HTERT RPE-1 (cell line): ENCODE results near the gene CCT3.
"Not testable (repeated sequence)": the region's sequence is repeated elsewhere in the genome, so short reads cannot be mapped to it uniquely, and the experiment has no call there.

Experiments used
- in situ Hi-C: fragments of 300-500 bp; cut with MboI; formaldehyde crosslinking; loops from 4 replicates; pipeline ENCODE4 v1.14.3; 2020; ENCODE audit warnings: low sequenced_read_pairs

CCT3 gene

DNA sequence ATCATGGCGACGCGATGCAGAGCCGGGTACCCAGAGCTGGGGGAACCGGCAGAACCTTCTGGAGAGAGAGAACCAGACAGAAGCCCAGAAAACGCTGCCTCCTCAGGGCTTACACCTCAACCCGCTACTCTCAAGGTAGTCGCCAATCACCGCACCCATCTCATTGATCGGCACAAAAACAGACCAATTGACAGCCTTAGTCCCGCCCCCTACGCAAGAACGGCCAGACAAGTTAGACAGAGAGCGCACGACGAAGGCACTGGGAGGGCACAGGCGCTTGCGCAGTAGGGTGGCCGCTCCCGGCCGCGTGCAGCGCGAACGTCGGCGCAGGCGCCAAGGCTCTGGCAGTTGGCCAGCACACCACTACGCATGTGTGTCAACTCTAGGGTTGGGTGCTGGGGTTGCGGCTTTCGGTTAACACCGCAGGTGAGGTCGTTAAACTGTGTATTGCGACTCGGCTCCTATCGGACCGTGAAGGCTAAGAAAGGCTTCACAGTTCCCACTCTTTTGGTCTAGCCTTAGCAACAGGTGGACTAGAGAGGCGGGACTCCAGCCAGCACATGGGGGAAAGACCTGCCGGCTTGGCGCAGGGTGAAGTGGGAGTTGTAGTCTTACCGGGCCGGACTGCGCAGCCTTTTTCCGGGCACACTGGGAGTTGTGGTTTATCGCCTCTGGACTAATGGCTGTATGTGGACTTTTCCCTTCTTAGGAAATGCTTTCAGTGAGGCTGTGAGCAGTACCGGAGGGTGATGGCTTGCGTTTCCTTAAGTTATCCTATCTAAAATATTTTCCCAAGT, at the start of gene CCT3, which contains the start of gene TSACC:
TSS of gene CCT3 (minus strand) at position 113 of the 797 bp plus-strand sequence. CDS start at position 5, 108 bp downstream.
TSS of gene TSACC (plus strand) at position 347 of the 797 bp plus-strand sequence. CDS start 1,232 bp downstream, outside the sequence.
- in situ Hi-C loops: no loop called here

DNA sequence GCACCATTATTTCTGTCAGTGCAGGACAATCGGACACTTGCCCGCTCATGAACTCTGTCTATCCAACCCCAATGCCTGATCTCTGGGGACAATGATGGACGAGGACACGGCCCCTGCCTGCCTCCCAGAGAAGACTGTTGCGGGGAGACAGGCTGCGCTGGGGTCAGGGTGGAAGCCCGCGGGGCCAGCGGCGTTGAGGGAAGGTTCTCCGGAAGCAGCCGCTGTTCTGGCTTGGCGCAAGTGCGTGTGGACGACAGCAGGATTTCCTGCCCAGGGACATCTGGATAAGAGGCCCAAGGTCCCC, 49.7 kb upstream of the CCT3 start:
- in situ Hi-C loops: no loop called here

DNA sequence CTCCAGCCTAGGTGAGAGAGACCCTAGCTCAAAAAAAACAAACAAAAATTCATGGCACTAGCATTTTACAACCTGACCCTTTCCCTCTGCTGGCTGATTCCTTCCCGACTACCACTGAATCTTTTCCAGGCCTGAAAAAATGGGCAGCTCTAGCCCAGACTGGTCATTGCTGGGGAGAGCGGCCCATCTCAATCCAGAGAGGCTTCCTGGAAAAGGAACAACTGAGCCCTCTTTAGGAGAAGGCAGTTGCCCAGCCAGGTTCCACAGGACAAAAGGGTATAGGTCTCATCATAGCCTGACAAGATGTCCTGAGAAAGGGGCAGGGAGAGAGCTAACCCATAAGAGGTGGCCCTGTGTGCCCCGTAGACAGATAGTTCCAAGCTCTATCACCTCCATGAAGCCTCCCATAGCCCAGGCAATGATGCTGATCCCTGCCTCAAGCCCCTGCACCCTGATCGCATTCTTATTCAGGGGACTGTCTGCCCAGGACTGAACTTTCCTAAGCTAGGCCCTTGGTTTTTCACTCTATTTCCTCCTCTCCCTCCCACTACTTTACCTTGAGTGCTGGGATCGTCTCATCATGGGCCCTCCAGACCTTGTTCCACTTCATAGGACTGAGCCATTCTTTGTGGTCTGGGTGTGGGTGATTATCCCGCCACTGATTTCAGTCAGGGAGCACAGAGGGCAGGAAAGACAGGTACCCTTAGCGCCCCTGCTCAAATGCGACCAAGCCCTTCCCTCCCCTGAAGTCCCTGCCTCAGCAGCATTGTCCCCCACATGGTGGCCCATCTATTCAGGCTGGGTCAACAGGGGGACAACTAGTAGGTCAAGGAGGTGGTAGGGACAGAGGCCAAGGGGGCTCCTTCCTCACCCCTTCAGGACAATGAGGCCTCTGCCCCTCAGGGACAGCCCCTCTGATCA, 49.1 kb upstream of the CCT3 start:
- in situ Hi-C loops: no loop called here

DNA sequence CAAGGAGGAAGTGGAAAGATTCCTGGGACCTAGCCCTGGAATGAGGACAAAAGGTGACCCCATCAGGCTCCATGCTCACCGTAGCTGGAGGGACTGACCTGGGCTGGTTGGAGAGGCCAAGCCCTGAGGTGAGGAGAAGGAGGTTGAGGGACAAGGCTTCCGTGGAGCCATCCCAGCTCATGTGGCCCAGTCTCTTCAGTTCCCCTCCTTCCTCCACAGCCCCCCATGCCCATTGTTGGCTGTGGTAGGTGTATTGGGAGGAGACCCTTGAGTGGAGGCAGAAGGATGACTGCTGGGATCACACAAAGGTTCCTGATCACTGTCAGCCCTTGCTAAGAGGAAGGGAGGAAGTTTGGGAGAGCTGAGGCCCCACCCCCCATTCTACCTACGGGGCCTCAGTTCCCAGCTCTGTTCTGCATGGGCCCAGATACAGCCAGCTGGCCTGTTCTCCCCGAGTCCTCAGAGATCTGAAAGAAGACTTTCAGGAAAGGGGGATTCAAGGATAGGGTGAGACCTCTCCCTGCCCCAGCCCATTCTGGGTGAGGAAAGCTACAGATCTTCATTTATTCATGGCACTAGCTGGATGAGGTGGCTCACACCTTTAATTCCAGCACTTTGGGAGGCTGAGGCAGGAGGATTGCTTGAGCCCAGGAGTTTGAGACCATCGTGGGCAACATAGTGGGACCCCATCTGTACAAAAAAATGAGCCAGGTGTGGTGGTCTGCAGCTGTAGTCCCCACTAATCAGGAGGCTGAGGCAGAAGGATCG, 48.2 kb upstream of the CCT3 start:
- in situ Hi-C loops: no loop called here

DNA sequence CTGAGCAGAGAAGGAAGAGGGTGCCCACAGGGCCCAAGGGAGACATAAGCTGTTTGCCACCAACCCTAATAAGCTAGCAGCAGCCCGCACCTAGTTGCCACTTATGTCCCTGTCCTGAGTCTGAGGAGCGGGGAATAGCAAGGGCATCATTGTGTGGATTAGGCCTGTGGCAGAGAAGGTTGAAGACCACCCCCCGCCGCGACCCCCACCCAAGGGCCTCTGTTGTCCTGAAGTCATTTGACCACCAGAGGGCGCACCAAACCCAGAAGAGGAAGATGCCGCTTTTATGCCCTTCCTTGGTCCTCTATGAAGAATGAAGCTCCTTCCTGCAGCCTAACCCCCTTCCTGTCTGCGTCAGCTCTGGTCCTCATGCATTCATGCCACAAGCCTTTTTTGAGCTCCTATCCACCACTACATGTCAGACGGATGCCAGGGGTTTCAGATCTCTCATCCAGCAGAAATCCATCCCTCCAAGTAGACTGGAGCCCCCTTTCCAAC, 47.5 kb upstream of the CCT3 start:
- in situ Hi-C loops: no loop called here

DNA sequence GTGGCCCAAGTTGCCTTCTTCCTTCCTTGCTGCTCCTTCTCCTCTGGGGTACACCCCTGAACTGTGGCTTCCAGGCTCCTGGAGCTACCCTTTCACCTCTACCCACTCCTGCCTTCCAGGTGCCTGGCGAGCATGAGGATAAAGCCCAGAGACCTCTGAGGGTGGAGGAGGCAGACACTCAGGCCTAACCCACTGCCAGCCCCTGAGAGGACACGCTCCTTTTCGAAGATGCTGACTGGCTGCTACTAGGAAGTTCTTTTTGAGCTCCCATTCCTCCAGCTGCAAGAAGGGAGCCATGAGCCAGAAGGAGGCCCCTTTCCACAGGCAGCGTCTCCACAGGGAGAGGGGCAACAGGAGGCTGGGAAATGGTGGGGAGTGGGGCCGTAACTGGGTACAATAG, 46.6 kb upstream of the CCT3 start:
- in situ Hi-C loops: no loop called here

DNA sequence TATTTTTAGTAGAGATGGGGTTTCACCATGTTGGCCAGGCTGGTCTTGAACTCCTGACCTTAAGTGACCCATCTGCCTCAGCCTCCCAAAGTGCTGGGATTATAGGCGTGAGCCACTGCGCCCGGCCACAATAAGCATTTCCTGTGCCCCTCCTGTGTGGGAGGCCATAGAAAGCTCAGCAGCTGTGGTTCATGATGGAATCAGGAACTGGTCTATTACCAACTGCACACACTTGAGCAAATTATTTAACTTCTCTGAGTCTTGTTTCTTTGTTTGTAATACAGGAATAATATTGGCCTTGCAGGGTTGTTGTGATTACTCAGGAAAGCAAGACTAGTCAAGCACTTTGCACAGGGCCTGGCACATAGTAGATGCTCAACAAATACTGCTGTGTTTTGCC, 45.9 kb upstream of the CCT3 start:
- in situ Hi-C loops: no loop called here

DNA sequence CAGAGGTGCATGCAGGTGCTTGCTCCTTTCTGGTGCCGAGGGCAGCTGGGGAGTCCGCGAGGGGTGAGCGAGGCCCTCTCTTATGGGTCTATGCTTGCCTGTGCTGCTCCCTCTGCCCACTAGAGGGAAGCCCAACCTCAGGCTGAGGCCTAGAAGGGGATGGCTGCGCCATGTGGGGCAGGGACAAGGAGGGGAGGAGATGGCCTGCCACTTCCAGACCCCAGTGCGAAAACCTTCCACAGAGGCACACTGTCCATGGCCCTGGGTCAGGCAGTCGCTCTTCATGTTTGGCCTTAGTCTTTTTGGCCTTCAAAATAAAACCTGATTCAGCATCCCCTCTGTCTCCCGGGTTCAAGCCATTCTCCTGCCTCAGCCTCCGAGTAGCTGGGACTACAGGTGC, 44.9 kb upstream of the CCT3 start:
- in situ Hi-C loops: no loop called here

DNA sequence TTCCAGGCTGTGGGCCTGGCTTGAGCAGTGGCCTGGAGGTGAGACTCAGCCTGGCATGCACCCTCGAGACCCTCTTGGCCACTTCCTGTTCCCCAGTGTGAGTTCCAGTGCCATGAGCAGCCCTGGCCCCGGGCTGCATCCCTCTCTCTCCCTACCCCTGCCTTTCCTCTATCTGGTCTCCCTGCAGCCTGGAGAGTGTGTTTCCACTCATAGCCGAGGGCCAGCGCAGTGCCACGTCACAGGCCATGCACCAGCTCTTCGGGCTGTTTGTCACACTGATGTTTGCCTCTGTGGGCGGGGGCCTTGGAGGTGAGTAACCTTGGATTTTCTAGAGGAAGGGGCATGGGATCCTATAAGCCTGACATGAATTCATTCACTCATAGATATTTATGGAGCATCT, 44.5 kb upstream of the CCT3 start:
- in situ Hi-C loops: no loop called here

DNA sequence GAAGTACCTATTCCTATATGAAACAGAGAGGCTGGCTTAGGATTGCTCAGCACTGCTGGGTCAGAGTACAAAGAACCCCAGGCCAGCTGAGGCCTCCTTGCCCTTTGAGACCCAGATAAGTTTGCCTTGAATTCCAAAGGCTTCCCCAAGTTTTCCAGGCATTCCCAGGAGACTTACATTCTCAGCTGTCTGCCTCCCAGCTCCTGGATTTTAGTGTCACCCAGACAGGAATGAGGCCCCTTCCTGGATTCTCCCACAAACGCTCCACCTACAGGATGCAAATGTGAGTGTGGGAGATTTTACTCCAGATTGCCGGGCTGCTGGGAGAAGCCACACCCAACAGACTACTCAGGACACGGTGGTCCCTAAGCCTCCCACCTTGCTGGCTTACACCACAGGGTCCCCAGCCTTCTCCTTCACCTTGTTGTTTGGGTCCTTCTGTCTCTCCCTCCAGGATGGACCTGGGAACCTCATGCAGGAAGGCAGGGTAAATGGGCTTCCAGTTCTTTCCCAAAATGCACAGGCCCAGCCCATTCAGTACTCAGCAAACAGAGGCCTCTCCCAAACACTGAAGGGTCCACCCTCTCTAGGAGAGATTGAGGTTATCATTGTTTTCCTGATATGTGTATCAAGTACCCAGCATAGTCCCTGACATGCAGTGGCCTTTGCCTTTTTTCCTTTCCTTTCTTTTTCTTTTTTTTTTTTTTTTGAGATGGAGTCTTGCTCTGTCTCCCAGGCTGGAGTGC, 41.5 kb upstream of the CCT3 start:
- in situ Hi-C loops: no loop called here

DNA sequence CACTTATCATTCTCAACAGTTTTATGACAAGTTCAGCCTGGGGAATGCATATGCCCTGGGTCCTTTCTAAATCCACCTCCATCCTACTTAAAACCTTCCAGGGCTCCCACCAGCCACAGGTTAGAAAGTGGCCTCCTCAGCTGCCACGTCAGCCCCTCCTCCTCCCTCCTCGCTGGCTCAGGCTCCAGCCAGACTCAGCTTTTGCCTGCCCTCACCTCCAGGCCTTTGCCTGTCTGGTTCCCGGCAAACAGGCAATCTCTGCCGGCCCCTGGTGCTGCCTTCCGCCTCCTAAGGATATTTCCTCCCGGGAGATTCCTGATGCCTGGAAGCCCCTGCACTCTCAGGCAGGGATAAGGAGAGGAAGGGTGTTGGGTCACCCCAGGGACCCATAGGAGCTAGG, 40.5 kb upstream of the CCT3 start:
- in situ Hi-C loops: no loop called here

DNA sequence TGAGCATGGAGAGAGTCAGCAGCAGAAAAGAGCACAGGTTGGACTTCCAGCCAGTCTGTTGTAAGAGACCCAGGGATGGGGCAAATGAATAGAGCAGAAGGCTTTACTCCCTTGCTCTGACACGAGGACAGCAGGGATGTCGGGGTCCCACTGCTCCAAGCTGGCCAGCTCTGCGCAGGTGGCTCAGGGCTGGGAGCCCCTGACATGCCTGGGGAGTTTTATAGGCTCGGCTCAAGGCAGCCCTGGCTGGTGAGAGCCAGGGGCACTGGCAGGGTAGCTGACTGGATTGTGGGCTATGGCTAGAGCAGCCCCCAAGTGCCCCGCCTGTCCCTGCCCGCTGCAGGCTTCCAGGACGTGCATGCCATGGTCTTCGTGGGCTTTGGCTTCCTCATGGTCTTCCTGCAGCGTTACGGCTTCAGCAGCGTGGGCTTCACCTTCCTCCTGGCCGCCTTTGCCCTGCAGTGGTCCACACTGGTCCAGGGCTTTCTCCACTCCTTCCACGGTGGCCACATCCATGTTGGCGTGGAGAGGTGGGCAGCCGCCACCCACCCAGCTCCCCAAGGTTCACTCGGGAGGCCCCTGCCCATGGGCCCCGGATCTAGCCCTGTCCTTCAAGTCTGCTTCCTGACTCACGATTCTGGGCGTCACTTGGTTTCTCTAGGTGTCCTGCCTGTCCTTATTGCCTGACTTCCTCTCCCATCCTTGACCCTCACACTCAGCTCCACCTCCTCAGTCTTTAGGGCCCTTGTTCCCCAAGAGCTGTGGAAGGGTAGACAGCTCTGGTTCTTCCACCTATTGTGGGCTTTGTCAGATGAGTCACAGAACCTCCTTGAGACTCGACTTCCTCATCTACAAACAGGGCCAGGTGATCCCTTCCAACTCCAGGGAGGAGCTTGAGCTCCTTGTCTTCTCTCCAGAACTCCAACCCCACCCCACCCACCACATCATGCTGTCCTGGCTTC, 39.1 kb upstream of the CCT3 start:
- in situ Hi-C loops: no loop called here

DNA sequence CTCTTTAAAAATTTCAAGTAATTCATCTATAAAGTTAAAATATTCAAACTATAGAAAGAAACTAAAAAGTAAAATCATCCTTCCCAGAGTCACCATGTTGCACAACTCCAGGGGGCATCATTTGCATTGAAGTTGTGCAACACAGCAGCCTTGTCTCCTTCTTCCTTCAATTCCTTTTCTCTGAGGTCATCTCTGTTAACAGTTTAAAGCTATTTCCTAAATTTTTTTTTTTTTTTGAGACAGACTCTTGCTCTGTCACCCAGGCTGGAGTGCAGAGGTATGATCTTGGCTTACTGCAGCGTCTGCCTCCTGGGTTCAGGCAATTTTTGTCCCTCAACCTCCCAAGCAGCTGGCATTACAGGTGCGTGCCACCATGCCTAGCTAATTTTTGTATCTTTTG, 38.1 kb upstream of the CCT3 start:
- in situ Hi-C loops: no loop called here

DNA sequence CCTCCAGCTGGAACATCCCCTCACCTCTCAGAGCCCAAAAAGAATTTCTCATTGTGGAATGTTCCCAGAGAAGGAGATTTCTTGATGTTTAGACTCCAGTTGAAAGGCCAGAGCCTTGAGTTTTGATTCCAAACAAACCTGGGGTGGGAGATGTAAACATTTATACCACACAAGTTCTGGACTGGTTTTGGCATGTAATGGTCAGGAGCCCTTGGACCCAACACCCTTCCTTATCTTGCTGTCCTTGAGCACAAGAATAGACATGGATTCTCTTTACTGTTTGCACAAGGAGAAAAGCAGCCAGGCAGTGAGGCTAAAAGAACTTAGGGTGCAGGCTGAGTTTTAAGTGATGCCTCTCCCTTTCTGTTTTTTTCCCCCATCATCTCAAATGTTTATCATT, 35.5 kb upstream of the CCT3 start:
- in situ Hi-C loops: no loop called here

DNA sequence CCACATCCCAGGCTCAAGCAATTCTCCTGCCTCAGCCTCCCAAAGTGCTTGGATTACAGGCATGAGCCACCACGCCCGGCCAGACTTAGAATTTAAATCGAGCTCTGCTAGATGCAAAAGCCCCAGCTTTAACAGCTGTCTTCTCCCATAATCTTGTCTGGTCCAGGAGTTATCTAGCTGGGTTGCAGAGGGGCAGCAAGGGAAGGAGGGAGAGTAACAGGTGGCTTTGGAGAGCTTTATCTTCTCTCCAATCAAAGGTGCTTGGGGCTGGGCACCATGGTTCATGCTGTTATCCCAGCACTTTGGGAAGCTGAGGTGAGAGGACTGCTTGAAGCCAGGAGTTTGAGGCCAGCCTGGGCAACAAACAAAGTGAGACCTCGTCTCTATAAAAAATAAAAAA, 34.8 kb upstream of the CCT3 start:
- in situ Hi-C loops: no loop called here

DNA sequence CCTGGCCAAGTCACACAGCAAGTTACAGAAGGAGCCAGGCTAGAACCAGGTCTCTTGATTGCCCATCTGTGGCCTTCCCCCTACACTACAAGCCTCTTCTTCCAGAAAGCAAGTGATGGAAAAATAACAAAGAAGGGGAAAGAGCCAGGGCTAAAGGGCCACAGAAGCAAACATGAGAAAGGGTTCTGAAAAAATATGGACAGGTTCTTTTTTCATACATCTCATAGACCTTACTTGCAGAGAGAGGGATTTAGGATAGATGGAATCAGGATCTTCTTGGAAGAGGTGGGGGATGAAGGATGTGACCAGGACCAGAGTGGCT, 34.1 kb upstream of the CCT3 start:
- in situ Hi-C loops: no loop called here

DNA sequence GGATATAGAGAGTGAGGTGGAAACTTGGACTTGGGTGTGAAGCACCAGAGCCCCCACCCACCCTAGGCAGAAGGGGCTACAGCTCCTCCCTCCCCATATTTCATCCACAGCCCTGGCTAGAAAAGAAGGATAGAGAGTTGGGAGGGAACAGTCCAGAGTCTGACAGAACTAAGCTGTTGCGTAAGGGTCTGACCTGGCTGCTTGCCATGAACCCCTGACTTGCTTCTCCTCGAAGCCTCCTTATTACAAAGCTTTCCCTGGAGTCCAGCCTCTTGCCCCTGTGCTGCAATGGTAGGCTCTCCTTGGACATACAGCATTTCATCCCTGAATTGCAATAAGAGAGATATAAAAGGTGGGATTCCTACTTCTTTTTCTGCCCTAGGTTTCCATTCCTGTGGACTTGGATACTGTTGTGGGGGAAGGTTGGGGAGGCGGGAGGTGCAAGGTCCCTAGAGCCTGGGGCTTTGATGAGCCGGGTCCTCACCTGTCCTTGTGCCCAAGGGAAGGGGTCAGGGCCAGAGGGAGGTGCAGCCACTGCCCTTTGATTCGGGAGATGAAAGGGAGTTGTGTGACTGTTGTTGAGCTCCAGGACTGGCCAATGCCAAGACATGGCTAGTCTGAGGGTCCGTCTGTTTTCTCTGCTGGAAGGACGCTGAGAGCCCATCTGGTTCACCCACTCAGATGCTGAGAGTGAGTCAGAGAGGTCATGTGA, 33.6 kb upstream of the CCT3 start:
- in situ Hi-C loops: no loop called here

DNA sequence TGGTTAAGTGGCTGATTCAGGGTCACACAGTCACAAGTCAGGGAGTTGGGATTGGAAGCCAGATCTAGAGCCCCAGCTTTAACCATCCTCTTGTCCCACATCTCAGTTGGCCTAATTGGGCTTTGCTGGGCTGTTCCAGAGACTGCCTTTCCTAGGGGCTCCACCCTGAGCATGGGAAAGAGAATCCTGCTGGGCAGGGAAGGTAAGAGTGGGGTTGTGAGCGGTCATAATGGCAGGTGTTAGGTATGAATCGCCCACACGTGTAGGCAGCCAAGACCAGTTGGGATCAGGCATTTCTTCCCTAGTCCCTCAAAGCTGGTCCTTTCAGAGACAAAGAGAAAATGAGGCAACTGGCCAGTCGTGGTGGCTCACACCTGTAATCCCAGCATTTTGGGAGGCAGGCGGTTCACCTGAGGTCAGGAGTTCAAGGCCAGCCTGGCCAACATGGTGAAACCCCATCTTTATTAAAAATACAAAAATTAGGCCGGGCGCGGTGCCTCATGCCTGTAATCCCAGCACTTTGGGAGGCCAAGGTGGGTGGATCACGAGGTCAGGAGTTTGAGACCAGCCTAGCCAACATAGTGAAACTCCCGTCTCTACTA, 31.7 kb upstream of the CCT3 start:
- in situ Hi-C loops: not testable (repeated sequence)
